ENCODE measurements around the gene ZNF268. TPM values are rescaled to one million over a fixed set of nuclear protein-coding genes. Genes with fewer than 3 reads are reported as not detected.

ZNF268 gene
- total RNA-seq, 1 experiment from 2014 or later: 38.2 TPM

GRCh38 chr12:133215724-133216123, 34.4 kb downstream of the ZNF268 start:
- peaks cover 92 to 95% of the 10 kb centered on the region in 2 experiments for H3K9me3 Mint-ChIP-seq
- no CpG with 5 or more reads among the region's 3 CpGs for WGBS (ENCODE audit: extremely low coverage, insufficient read length, low lambda C conversion rate)

More at GRCh38 chr12:133215724-133216123, 34.4 kb downstream of the ZNF268 start:
- Histone ChIP-seq H3K4me2 (ENCODE audit: insufficient read depth, insufficient read length, low read length) (no peak overlapping the region), H3K79me2 (ENCODE audit: insufficient read depth, low read length) (no peaks in the 10 kb centered on the region), H3K4me1 (ENCODE audit: insufficient read depth, low read length) (no peaks in the 10 kb centered on the region), H3K56ac (ENCODE audit: insufficient read length, low read depth, low read length) (no peak overlapping the region), H3K18ac (ENCODE audit: insufficient read length, low read depth, low read length) (no peak overlapping the region), H3T11ph (ENCODE audit: low read length) (no peak overlapping the region), H3K9ac (ENCODE audit: extremely low read depth, insufficient read length, low read length) (no peak overlapping the region), H3K23ac (ENCODE audit: insufficient read length, low read depth, low read length) (no peak overlapping the region), H4K5ac (ENCODE audit: insufficient read length, low read depth, low read length) (no peak overlapping the region), H3K23me2 (ENCODE audit: insufficient read length, low read depth, low read length, poor library complexity, severe bottlenecking) (no peaks in the 10 kb centered on the region), H3K4ac (ENCODE audit: low read depth, low read length) (no peak overlapping the region), H3K27ac (ENCODE audit: insufficient read length, low read depth, low read length) (no peak overlapping the region), H2BK15ac (ENCODE audit: low read depth, low read length) (no peak overlapping the region), H4K8ac (replicated peaks; ENCODE audit: insufficient read length, low read depth, low read length) (no peak overlapping the region), H3K27me3 (ENCODE audit: insufficient read depth, low read length) (no peaks in the 10 kb centered on the region), H3K79me1 (ENCODE audit: insufficient read depth, low read depth, low read length, poor library complexity, severe bottlenecking) (no peaks in the 10 kb centered on the region), H2AFZ (ENCODE audit: low read length) (no peak overlapping the region), H2BK5ac (ENCODE audit: insufficient read length, low read length) (no peak overlapping the region), H4K20me1 (ENCODE audit: control insufficient read depth, insufficient read depth, insufficient read length) (no peaks in the 10 kb centered on the region), H2BK20ac (ENCODE audit: low read depth, low read length, poor library complexity, severe bottlenecking) (no peak overlapping the region), H4K91ac (ENCODE audit: insufficient read length, low read depth, low read length) (no peak overlapping the region), H2BK12ac (ENCODE audit: insufficient read length, low read depth, low read length) (no peak overlapping the region), H2BK120ac (ENCODE audit: low read depth, low read length, poor library complexity, severe bottlenecking) (no peak overlapping the region), H3K14ac (ENCODE audit: insufficient read depth, low read length) (no peak overlapping the region), H2AK5ac (ENCODE audit: insufficient read length, low read length) (no peak overlapping the region), H3K9me3 (ENCODE audit: control insufficient read depth, low read depth, low read length) (peaks cover 84% of the 10 kb centered on the region)
- H3K27ac Mint-ChIP-seq: no peak overlapping the region
- DNase-seq: no peak
- peaks cover 6% of the 10 kb centered on the region for H3K27me3 Mint-ChIP-seq (ENCODE audit: low read depth)
- TF ChIP-seq CTCF (conservative IDR thresholded peaks at IDR 0.05): no peak
- peaks cover 15 to 31% (median 24%) of the 10 kb centered on the region in 3 experiments; a peak in 6 of 7 replicates for H3K36me3 Mint-ChIP-seq (ENCODE audit: insufficient read depth in 1 of 3, low read depth in 3 of 3)
- no peak overlapping the region for H3K4me3 Mint-ChIP-seq
- H3K4me1 Mint-ChIP-seq: no peaks in the 10 kb centered on the region
